GM12892 (cell line): Measurements from ENCODE around the gene ARHGEF17.

ENCODE experiments used
- DNase-seq: peaks from one replicate; pipeline ENCODE4 v3.0.0; 2011; ENCODE audit not compliant: insufficient read length
- FAIRE-seq: peaks from 2 replicates; lab custom pipeline; 2011; peaks lifted over from hg19 to GRCh38; lab: Jason Lieb, UNC
- POLR2A ChIP-seq: IDR thresholded peaks from 2 replicates; pipeline ENCODE4 v1.6.1; 2011; ENCODE audit warnings: low read depth, low read length, control low read depth
- POLR2AphosphoS5 ChIP-seq: IDR thresholded peaks from 2 replicates; pipeline ENCODE4 v1.6.1; 2011; ENCODE audit warnings: low read depth, low read length, control low read depth
- TAF1 ChIP-seq: IDR thresholded peaks from 2 replicates; pipeline ENCODE4 v1.6.1; 2011; ENCODE audit warnings: low read depth, mild to moderate bottlenecking, control low read depth, low read length, borderline replicate concordance

Gene ARHGEF17

DNA sequence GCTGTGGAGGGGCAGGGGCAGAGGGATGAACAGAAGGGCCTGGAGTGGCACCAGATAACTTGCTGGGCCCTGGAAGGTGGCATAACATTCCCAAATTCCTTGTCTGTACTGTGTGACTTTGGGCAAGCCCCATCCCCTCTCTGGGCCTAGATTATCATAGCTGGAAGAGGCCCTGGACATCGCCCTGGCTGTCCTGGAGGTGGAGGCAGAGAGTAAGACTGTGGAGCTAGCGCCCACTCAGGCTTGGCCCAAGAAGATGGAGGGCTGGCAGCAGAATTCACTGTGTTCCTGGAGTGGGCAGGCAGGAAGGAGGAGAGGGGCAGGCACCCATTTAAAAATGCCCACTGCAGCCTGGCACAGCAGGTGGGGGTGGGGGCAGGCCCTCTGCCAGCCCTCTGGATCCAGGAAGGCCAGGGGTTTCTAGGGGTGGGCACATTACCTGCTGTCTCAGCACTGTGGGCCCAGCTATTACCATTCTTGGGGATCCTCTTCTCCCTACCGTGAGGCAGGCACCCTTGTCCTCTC is 22.6 kb downstream of the ARHGEF17 start:
- no peak for FAIRE-seq
- TF ChIP-seq POLR2A (no peak), TAF1 (no peak), POLR2AphosphoS5 (no peak)

DNA sequence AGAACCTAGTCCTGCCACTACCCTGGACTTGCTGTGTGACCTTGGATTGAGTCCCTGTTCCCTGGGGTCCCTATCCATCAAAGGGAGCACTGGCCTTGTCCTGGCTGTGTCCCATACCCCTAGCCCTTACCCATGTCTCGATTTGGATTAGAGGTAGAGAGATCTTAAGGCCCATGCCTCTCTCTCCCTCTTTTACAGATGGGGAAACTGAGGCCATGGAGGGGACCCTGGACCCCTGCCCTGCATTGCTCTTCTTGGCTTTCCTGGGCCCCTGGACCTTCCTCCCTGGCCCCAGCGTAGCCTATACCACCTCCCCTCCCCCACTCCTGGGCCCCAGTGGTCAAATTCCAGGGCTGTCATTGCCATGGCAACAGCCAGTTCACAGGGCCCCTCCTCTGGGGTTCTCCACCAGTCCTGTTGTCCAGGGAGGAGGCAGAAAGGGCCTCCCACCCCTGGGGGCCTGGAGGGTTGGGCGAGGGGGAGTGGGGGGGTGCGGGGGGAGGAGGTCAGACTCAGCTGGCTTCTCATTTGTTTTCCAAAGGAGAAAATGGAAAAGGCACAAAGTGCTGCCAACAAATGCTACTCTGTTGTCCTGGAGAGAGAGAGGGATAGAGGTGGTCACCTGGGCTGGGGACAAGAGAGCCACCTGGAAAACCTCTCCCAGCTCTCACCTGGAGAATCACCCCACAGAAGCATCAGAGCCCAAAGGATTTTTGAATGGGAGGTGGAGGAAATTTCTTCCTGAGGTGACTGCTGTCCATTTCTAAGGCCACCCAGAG is 23.3 kb downstream of the ARHGEF17 start:
- DNase-seq = no peak
- TF ChIP-seq POLR2A = no peak
- no peak for TF ChIP-seq POLR2AphosphoS5
- TF ChIP-seq TAF1 = no peak
- no peak for FAIRE-seq

More for the DNA sequence above, 22.6 kb downstream of the ARHGEF17 start:
- DNase-seq = no peak

DNA sequence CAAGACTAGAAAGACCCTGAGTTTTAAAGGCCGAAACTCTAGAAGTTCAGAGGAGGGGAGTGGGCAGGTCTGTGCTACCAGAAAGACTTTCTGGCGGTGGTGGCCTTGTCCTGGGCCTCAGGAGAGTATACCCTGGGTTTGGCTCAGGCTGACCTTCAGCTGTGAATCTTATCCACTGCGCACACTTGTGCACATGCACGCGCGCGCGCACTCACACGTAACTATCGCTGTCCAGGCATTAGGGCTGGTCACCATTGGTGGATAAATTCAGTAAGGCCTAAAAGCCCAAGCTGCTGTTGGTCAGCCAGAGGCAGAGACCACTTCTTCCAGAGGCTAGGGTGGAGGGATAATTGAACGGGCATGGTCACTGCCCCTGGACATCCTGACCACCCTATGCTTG is 25.1 kb downstream of the ARHGEF17 start:
- FAIRE-seq (no peak), DNase-seq (no peak)

DNA sequence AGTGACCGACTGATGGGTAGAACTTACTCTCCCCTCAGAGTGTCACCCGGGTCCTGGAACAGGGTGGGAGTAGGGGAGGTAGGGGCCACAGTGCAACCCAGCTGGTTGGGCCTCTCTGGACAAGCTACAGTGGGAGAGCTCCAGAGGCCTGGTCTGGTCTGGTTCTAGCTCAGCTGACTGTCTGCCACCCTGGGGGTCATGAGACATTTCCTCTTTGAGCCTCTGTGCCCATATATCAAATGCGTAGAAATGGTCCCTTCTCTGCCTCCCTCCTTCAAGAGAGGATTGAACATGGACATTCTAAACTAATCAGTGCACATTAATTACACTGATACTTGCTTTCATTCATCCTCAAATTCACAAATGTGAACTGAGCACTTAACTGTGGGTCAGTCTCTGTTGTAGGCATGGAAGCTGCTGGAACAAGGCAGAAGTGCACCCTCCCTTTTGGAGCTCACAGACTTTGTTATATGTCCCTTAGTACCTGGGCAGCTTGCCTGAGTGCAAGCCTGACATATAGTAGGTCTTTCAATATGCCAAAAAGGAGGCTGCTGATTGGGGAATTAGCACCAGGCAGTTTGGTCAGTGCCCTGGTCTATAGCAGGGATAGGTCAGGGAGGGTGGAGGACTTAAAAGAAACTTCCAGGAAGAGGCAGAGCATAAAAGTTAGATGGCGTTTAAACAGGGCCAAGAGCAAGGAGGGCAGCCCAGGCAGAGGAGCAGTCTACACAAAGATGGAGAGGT is 25.7 kb downstream of the ARHGEF17 start:
- no peak for DNase-seq
- TF ChIP-seq POLR2A (no peak), POLR2AphosphoS5 (no peak), TAF1 (no peak)
- peak; percentile 21 for FAIRE-seq

More for the DNA sequence above, 25.1 kb downstream of the ARHGEF17 start:
- TF ChIP-seq TAF1 (no peak), POLR2AphosphoS5 (no peak), POLR2A (no peak)

DNA sequence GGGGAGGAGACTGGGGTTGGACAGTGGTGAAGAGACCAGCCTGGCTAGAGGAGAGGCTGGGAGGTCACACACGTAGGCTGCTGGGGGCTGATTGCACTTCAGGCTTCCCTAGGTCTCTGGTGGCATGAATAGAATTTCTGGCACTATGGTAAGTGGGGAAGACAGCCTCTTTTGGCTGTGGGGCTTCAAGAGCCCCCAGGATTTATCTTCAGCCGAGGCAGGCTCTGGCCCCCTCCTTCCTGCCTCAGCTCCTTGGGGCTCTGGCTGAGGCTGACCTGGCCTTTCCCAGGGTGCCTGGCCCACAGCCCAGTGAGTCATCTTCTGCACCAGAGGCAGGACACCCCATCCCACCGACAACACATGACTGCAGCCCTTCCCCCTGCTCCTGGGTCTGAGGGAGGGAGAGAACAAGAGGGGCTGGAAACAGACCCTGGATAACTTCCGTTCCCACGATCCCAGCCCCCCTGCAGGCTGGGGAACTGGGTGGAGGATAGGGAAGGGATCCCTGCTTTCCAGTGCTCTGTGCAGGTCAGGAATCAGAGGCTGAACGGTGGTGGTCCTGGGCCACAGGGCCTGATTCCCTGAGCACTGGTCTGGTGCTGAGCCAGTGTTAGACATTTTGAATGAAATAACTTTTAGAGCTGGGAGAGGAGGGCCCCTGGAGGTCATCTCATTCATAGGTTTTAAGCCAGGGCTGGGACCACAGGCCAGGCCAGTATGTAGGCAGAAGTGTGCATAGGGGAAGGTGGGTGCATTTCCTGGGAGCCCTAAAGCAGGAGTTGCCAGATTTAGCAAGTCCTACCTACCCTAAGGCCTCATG is 26.5 kb downstream of the ARHGEF17 start:
- no peak for DNase-seq
- no peak for TF ChIP-seq TAF1
- no peak for TF ChIP-seq POLR2A
- no peak for TF ChIP-seq POLR2AphosphoS5
- FAIRE-seq = no peak

DNA sequence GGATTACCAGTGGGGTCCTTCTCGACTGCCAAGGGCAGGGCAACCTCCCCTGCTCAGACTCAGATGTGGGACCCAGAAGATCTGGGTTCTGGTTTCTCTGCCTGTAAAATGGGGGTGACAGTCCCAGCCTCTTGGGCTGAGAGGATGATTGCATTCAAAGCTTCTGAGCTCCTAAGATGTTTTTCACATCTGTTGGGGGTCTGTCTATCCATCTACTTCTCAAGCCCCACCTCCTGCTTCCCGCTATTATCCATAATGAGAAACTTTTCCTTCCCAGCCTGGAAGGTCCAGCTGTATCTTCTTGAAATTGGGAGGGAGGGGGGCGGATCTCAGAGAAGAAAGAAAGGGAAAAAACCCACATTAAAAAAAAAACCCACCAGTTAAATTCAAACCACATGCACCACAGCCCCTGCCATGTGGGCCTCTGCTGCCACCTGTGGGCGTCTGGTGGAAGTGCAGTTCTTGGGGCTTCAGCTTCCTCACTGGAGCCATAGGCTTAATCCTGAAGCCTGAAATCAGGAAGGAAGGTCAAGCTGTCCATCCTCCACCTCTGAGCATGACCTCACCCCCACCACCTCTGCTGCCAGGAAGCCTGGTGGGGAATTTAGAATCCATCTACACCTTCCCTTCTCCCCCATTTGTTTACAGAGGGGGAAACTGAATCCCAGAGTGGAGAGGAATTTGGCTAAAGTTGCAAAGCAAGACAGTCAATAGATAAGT is 27.3 kb downstream of the ARHGEF17 start:
- DNase-seq = peak; percentile 68
- no peak for TF ChIP-seq POLR2AphosphoS5
- TF ChIP-seq TAF1 = no peak
- TF ChIP-seq POLR2A = no peak
- FAIRE-seq = peak; percentile 93

DNA sequence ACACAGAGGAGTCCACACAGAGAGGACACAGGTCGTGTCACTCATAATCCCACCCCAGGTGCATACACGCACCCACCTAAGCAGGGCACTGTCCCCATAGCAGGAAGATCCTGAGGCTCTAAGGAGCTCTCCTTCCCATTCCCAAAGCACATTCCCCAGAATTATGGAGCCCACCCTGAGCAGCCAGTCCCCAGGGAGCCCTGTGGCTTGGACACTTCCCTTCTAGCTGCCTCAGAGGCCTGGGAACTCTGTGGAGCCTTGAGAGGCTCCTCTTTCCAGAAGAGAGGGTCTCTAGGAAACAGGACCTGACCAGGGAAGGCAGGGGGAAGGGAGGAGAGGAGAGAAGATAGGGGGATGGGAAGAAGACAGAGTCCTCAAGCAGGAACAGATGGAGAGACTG is 29.8 kb downstream of the ARHGEF17 start:
- no peak for TF ChIP-seq POLR2A
- TF ChIP-seq TAF1 = no peak
- no peak for TF ChIP-seq POLR2AphosphoS5
- DNase-seq (no peak), FAIRE-seq (no peak)

DNA sequence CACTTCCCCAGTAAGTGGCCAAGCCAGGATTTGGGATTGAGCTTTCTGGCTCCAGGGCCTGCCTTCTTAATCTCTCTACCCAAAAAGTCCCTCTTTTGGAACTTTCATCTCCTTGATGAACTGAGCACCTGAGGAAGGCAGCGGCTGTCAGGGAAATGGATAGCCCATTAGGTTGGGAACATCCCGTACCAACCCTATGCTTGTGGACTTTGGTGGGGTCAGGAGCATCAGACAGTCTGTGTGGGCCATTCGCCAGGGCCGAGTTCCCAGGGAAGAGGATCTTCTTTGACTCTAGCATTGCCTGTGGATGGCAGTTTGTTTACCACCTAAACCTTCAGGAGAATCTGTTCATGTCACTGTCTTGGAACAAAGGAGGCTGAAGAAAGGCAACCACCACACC is 30.2 kb downstream of the ARHGEF17 start:
- TF ChIP-seq TAF1 (no peak), POLR2A (no peak), POLR2AphosphoS5 (no peak)
- no peak for DNase-seq
- FAIRE-seq = no peak

DNA sequence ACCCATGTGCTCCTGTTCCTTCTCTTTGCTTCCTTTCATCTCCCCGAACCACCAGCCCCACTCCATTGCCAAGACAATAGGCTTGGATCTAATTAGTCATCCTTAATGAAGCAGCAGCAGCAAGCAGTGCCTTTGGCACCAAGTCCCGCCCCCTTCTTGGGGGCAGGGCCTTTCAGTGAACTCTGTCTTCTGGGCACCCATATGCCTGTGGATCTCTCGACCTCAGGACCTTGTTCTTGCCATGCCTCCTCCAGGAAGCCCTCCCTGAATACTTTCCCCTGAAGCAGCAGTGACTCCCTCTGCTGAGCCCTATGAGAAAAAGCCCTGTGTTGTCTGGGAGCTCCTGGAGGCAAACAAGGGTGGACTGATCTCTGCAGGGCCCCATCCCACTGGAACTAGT is 32.1 kb downstream of the ARHGEF17 start:
- FAIRE-seq (no peak), DNase-seq (no peak)
- TF ChIP-seq TAF1 = no peak
- no peak for TF ChIP-seq POLR2AphosphoS5
- TF ChIP-seq POLR2A = no peak

DNA sequence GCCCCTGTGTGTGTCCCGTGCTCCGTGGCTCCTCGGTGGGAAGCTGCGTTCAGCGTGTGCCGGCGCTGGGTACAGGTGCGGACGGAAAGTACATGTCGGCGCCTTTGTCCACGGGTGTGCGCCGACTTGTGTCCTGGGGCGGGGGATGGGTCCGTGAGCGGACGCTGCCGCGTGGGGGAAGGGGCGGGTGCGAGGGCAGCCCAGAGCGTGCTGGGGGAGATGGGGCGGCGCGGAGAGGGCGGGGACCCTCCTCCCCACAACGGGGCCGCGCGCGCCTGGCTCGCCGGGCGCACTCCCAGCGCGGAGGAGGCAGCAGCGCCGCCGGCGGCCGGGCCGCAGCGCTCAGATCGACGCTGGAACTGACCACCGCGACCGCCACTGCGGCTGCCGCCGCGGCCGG is 34.6 kb downstream of the ARHGEF17 start:
- no peak for DNase-seq
- no peak for FAIRE-seq

More for the DNA sequence above, 34.6 kb downstream of the ARHGEF17 start:
- no peak for TF ChIP-seq POLR2A
- TF ChIP-seq TAF1 = no peak
- TF ChIP-seq POLR2AphosphoS5 = no peak
